Measurements from ENCODE around the gene CYP2U1. TPM values are rescaled to one million over a fixed set of nuclear protein-coding genes. Genes with fewer than 3 reads are reported as not detected.

CYP2U1 gene
- total and polyA plus RNA-seq, 12 donors = 3.2 to 10.2 (median 6.5) TPM

DNA sequence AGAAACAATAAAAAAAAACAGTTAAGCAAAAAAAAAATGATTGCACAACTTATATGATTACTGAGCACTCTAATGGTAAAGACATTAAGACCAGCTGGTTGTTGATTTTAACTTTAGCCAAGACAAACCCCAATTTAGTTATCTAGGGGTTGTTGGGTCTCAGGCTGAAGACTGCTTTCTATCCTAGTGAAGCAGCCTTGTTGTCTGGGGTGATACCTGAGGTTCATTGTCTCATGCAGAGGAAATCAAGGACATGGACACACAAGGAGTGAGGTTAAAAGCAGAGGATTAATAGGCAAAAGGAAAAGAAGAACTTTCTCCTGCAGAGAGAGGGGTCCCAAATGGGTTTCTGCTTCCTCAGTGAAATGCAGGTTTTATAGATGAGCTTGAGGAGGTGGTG lies 40.0 kb upstream of the CYP2U1 start:
- peaks cover 0 to 23% (median 6%) of the 10 kb centered on the region in 9 donors for H3K4me1 ChIP-seq
- H3K9me3 ChIP-seq = peaks cover 0 to 34% (median 10%) of the 10 kb centered on the region in 11 donors
- no peak overlapping the region for H3K27ac ChIP-seq
- intact Hi-C loops (cut with DNase I) = no loop called here
- H3K27me3 ChIP-seq = no peaks in the 10 kb centered on the region
- peaks cover 0 to 12% (median 0%) of the 10 kb centered on the region in 9 donors for H3K36me3 ChIP-seq
- no peak for DNase-seq
- no peak overlapping the region for H3K4me3 ChIP-seq
- no peak for ATAC-seq
- TF ChIP-seq, protein P1, sequence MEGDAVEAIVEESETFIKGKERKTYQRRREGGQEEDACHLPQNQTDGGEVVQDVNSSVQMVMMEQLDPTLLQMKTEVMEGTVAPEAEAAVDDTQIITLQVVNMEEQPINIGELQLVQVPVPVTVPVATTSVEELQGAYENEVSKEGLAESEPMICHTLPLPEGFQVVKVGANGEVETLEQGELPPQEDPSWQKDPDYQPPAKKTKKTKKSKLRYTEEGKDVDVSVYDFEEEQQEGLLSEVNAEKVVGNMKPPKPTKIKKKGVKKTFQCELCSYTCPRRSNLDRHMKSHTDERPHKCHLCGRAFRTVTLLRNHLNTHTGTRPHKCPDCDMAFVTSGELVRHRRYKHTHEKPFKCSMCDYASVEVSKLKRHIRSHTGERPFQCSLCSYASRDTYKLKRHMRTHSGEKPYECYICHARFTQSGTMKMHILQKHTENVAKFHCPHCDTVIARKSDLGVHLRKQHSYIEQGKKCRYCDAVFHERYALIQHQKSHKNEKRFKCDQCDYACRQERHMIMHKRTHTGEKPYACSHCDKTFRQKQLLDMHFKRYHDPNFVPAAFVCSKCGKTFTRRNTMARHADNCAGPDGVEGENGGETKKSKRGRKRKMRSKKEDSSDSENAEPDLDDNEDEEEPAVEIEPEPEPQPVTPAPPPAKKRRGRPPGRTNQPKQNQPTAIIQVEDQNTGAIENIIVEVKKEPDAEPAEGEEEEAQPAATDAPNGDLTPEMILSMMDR (IDR thresholded peaks at IDR 0.05) = no peak

DNA sequence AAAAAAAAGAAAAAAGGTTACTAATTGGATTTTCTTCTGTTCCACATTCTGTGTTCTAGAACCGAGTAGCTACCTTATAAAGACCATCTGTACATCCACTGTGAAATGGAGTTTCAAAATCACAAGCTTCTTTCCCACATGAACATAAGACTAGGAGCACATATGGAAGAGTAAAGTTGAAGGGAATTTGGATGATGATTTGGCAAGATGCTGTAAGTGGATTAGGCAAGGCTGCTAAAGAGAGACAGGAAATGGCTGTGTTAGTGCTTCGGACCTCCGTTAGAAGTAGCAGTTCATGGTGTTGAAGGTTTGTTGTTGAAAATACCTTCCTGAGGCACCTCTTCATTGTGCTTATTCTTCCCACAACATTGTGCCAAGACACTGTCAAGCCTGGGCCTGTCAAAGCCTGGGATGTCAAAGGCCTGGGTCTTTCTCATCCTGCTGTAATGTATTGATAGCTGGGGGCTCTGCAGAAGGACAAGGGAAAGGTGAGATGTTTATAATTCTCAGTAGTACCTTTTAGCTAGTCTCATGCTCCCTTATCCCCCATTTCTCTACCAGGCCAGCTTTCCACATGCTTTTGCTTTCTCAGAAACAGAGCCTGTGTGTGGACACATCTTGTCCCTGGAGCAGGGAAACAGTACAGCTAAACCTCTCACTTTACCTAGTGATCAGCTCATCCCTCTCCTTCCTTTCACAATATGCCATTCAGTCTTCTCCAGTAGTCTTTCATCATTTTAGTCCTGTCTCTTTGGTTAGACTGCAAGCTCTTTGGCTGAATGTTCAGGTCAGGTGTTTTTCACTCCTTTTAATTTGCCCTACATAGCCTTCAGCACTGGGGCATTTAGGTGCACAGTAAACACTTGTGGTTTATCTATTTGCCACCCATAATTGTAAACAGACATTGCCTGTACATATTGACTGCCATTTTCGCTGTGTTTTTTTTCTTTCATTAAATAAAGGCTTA lies 37.9 kb upstream of the CYP2U1 start:
- intact Hi-C loops (cut with DNase I) = no loop called here
- Histone ChIP-seq H3K4me1 (peaks cover 0 to 27% (median 8%) of the 10 kb centered on the region in 9 donors), H3K27me3 (no peaks in the 10 kb centered on the region), H3K4me3 (no peak overlapping the region), H3K9me3 (peaks cover 0 to 12% (median 5%) of the 10 kb centered on the region in 11 donors), H3K27ac (no peak overlapping the region), H3K36me3 (peaks cover 0 to under 1% (median 0%) of the 10 kb centered on the region in 9 donors)
- ATAC-seq = peak in 1 of 8 donors; percentile 34
- 59 to 68% methylated on average over 4 of the region's 4 CpGs for WGBS, 2 donors
- TF ChIP-seq, protein P1 (IDR thresholded peaks at IDR 0.05) = no peak
- DNase-seq = no peak

DNA sequence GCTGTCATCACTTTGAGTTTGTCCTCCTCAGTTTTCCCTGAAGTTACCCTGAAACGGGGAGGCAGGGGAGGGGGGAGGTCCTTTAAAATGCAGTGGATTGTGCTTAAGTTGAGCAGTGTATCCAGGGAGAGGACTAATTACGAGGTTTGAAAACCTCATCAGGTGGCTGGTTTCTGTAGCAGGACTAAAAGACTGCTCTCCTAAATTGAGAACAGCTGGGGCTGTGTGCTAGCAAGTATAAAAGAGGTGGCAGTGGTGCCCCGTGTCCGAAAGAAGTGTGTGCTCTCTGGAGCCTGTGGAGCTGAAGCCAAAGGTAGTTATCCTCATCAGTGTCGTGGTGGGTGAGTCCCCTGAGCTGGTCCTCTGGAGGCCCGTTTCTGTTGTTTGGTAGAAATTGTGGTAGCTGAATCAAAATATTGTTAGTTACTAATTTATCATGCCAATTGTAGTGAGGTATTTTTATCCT lies 37.2 kb upstream of the CYP2U1 start:
- intact Hi-C loops (cut with DNase I) = no loop called here
- DNase-seq (no peak), ATAC-seq (no peak)
- Histone ChIP-seq H3K36me3 (no peaks in the 10 kb centered on the region), H3K27me3 (no peaks in the 10 kb centered on the region), H3K27ac (no peak overlapping the region), H3K4me3 (no peak overlapping the region), H3K4me1 (peaks cover 0 to 27% (median 8%) of the 10 kb centered on the region in 9 donors), H3K9me3 (peaks cover 0 to 5% (median 0%) of the 10 kb centered on the region in 11 donors)
- TF ChIP-seq, protein P1 (IDR thresholded peaks at IDR 0.05) = no peak
- WGBS, 2 donors = 77 to 84% methylated on average over 6 of the region's 6 CpGs

DNA sequence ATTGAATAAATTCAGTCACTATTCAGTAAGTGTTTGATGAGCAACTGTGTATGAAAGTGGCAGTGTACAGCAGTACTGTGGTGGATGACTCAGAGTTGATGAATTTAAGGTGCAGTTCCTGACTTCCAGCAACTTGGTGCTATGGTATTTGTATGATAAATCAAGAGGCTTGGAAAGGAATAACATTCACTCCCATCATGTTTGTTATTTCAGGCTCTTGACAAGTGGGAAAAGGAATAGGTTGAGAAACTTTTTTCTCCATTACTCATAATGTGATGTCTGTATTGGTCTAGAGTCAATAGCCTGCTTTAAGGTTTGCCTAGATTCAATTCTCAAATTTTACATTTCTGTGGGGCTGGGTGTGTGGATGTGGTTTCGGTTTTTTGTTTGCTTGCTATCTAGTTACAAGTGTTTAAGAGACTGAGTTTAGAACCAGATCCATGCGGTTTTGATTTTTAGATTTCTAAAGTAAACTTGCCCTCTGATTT lies 35.1 kb upstream of the CYP2U1 start:
- peaks cover 0 to 10% (median 0%) of the 10 kb centered on the region in 9 donors for H3K36me3 ChIP-seq
- TF ChIP-seq, protein P1 (IDR thresholded peaks at IDR 0.05) = no peak
- H3K27me3 ChIP-seq = no peaks in the 10 kb centered on the region
- intact Hi-C loops (cut with DNase I) = loop anchor here in 2 of 10 donors (5.0 kb wide), 2 partner anchors 69 to 74 kb away; partner anchors contain the start of gene SGMS2 (in 1 of the 2)
- H3K4me1 ChIP-seq = peaks cover 0 to 30% (median 8%) of the 10 kb centered on the region in 9 donors
- DNase-seq = no peak
- 83 to 86% methylated on average over 2 of the region's 2 CpGs for WGBS, 2 donors
- H3K4me3 ChIP-seq = no peak overlapping the region
- peak in 5 of 8 donors; percentile 39 to 88 (median 70) for ATAC-seq
- H3K9me3 ChIP-seq = no peaks in the 10 kb centered on the region
- peak overlapping the region in 2 of 10 donors; percentile 9 to 41 for H3K27ac ChIP-seq

All from heart right ventricle (tissue), 16 donors.